IMR-90 (cell line): ENCODE results near the gene RAD51B. TPM values are rescaled to one million over a fixed set of nuclear protein-coding genes. Genes with fewer than 3 reads are reported as not detected.
A peak's percentile ranks its signal among the peaks of the same experiment; 100 is the strongest.

Experiments used
- ATAC-seq: fragments of 200-7000 bp; cut with Tn5 transposase; 2 replicates; pipeline ENCODE4 v1.9.1; 2020; ENCODE audit warnings: low read depth, mild to moderate bottlenecking, moderate library complexity
- BruUV-seq: library from RNA; stranded (reverse); fragments of 400-500 nt; replicated peaks from 2 replicates; lab custom pipeline; 2021; lab: Mats Ljungman, UMichigan
- CTCF ChIA-PET: fragments of 300-600 bp; formaldehyde crosslinking; extraction: SDS; loops from one replicate; lab custom pipeline; 2021; ENCODE audit warnings: antibody characterized with exemption; lab: Yijun Ruan, JAX
- POLR2A ChIA-PET: fragments of 300-600 bp; sonication (Branson Sonifier 250); formaldehyde crosslinking; loops from one replicate; lab custom pipeline; 2022; ENCODE audit warnings: antibody characterized with exemption; ENCODE audit not compliant: unreplicated experiment; lab: Charles Lee
- DNase-seq: peaks from one replicate; pipeline ENCODE4 v3.0.0; 2013
- H2AFZ ChIP-seq: replicated peaks from 2 replicates; pipeline ENCODE3; 2013; ENCODE audit warnings: low read length, mild to moderate bottlenecking; ENCODE audit not compliant: poor library complexity
- H2AK5ac ChIP-seq: 2 replicates; pipeline ENCODE4 v1.6.1; 2013; ENCODE audit warnings: low read depth, low read length, inconsistent platforms
- H2AK9ac ChIP-seq: replicated peaks from 2 replicates; pipeline ENCODE3; 2013; ENCODE audit warnings: mild to moderate bottlenecking, low read depth, low read length, moderate library complexity; ENCODE audit not compliant: poor library complexity
- H2BK120ac ChIP-seq: 2 replicates; pipeline ENCODE4 v1.6.1; 2013; ENCODE audit warnings: low read depth, low read length, inconsistent platforms
- H2BK15ac ChIP-seq: 3 replicates; pipeline ENCODE4 v1.6.1; 2013; ENCODE audit warnings: low read depth, low read length, inconsistent platforms
- H2BK20ac ChIP-seq: 2 replicates; pipeline ENCODE4 v1.6.1; 2013; ENCODE audit warnings: low read depth, mild to moderate bottlenecking, inconsistent platforms, low read length, moderate library complexity
- H2BK5ac ChIP-seq: 2 replicates; pipeline ENCODE4 v1.6.1; 2013; ENCODE audit warnings: mild to moderate bottlenecking, low read depth, low read length, inconsistent platforms; ENCODE audit not compliant: poor library complexity, severe bottlenecking
- H3K14ac ChIP-seq: replicated peaks from 2 replicates; pipeline ENCODE4 v1.6.1; 2013; ENCODE audit warnings: low read depth, low read length, inconsistent platforms
- H3K18ac ChIP-seq: 2 replicates; pipeline ENCODE4 v1.6.1; 2013; ENCODE audit warnings: low read depth, low read length, control low read depth
- H3K23ac ChIP-seq: 2 replicates; pipeline ENCODE4 v1.6.1; 2013; ENCODE audit warnings: low read depth, low read length, inconsistent platforms
- H3K27ac ChIP-seq: 2 replicates; pipeline ENCODE4 v1.5.1; 2013; ENCODE audit warnings: mild to moderate bottlenecking, control low read depth, low read length; ENCODE audit not compliant: insufficient read depth
- H3K27me3 ChIP-seq: 2 replicates; pipeline ENCODE4 v1.6.1; 2013; ENCODE audit warnings: low read length; ENCODE audit not compliant: control insufficient read depth, insufficient read depth
- H3K36me3 ChIP-seq: 2 replicates; pipeline ENCODE4 v1.6.1; 2013; ENCODE audit warnings: low read length, mixed read lengths; ENCODE audit not compliant: control insufficient read depth, insufficient read depth
- H3K4ac ChIP-seq: 2 replicates; pipeline ENCODE4 v1.6.1; 2013; ENCODE audit warnings: low read depth, low read length, inconsistent platforms
- H3K4me1 ChIP-seq: 2 replicates; pipeline ENCODE4 v1.6.1; 2013; ENCODE audit warnings: low read length, mixed read lengths; ENCODE audit not compliant: control insufficient read depth, insufficient read depth
- H3K4me2 ChIP-seq: 2 replicates; pipeline ENCODE4 v1.6.1; 2013; ENCODE audit warnings: low read depth, mild to moderate bottlenecking, control low read depth, low read length, moderate library complexity
- H3K4me3 ChIP-seq: 2 replicates; pipeline ENCODE4 v1.5.1; 2013; ENCODE audit warnings: low read depth, mild to moderate bottlenecking, control low read depth, low read length, moderate library complexity; ENCODE audit not compliant: insufficient read depth
- H3K56ac ChIP-seq: 2 replicates; pipeline ENCODE4 v1.6.1; 2013; ENCODE audit warnings: low read length, inconsistent platforms; ENCODE audit not compliant: insufficient read depth; ENCODE audit errors: extremely low read depth
- H3K79me1 ChIP-seq, 2 experiments: 2 replicates each; pipeline ENCODE4 v1.6.1; 2013; ENCODE audit warnings: low read length in 2 of 2, inconsistent platforms in 1 of 2, low read depth in 1 of 2
- H3K9ac ChIP-seq: 2 replicates; pipeline ENCODE4 v1.6.1; 2013; ENCODE audit warnings: low read depth, low read length, control low read depth
- H3K9me1 ChIP-seq: 2 replicates; pipeline ENCODE4 v1.6.1; 2013; ENCODE audit warnings: low read length, inconsistent platforms; ENCODE audit not compliant: insufficient read depth
- H3K9me3 ChIP-seq: 2 replicates; pipeline ENCODE4 v1.6.1; 2013; ENCODE audit warnings: low read length; ENCODE audit not compliant: control insufficient read depth, insufficient read depth
- H4K20me1 ChIP-seq: 2 replicates; pipeline ENCODE4 v1.6.1; 2013; ENCODE audit warnings: low read length, inconsistent platforms; ENCODE audit not compliant: insufficient read depth
- H4K5ac ChIP-seq: 2 replicates; pipeline ENCODE4 v1.6.1; 2013; ENCODE audit warnings: mild to moderate bottlenecking, low read depth, low read length, control low read depth
- H4K8ac ChIP-seq, 2 experiments: 2 replicates each; pipeline ENCODE4 v1.6.1; 2013; ENCODE audit warnings: low read depth in 2 of 2, low read length in 2 of 2, control low read depth in 1 of 2, inconsistent platforms in 1 of 2
- H4K91ac ChIP-seq: 2 replicates; pipeline ENCODE4 v1.6.1; 2013; ENCODE audit warnings: low read depth, low read length, inconsistent platforms; ENCODE audit not compliant: insufficient read depth
- CEBPB ChIP-seq: IDR thresholded peaks from 2 replicates; pipeline ENCODE4 v1.6.1; 2012; ENCODE audit warnings: low read depth, low read length, improper control_type of control experiment
- CHD1 ChIP-seq: IDR thresholded peaks from 2 replicates; pipeline ENCODE4 v1.6.1; 2012; ENCODE audit warnings: low read depth, low read length, improper control_type of control experiment
- ELK1 ChIP-seq: fragments of 150-350 bp; IDR thresholded peaks from 2 replicates; pipeline ENCODE4 v1.6.1; 2016; ENCODE audit warnings: low read depth, mild to moderate bottlenecking, low read length, moderate library complexity, borderline replicate concordance
- FOS ChIP-seq: fragments of 150-350 bp; IDR thresholded peaks from 2 replicates; pipeline ENCODE4 v1.6.1; 2016; ENCODE audit warnings: low read depth, low read length
- MAZ ChIP-seq: IDR thresholded peaks from 2 replicates; pipeline ENCODE4 v1.6.1; 2012; ENCODE audit warnings: low read depth, mild to moderate bottlenecking, low read length, improper control_type of control experiment, moderate library complexity, borderline replicate concordance
- RAD21 ChIP-seq: IDR thresholded peaks from 2 replicates; pipeline ENCODE4 v1.6.1; 2012; ENCODE audit warnings: low read length, improper control_type of control experiment
- RFX5 ChIP-seq: IDR thresholded peaks from 2 replicates; pipeline ENCODE4 v1.8.0; 2012; ENCODE audit warnings: low read depth, mild to moderate bottlenecking, low read length, moderate library complexity
- SMC3 ChIP-seq: fragments of 150-350 bp; IDR thresholded peaks from 2 replicates; pipeline ENCODE4 v1.6.1; 2016; ENCODE audit warnings: low read depth, mild to moderate bottlenecking, antibody characterized with exemption, low read length, moderate library complexity
- USF2 ChIP-seq: fragments of 150-350 bp; IDR thresholded peaks from 2 replicates; pipeline ENCODE4 v1.6.1; 2017; ENCODE audit warnings: mild to moderate bottlenecking, antibody characterized with exemption, low read length, low read depth
- WGBS, 2 experiments: methylation state at CpG; one replicate each; pipeline versions ENCODE4 v1.1.5 to v1.1.7; 2013; ENCODE audit warnings: missing lambda C conversion rate in 2 of 2; ENCODE audit not compliant: insufficient read length in 1 of 2; ENCODE audit errors: extremely low coverage in 2 of 2; 5-methylcytosine and 5-hydroxymethylcytosine counted together
- dilution Hi-C: fragments of 300-500 bp; cut with HindIII; formaldehyde crosslinking; loops from one replicate; pipeline ENCODE4 v1.14.3; 2018; ENCODE audit warnings: low sequenced_read_pairs; ENCODE audit not compliant: unreplicated experiment
- in situ Hi-C: fragments of 300-500 bp; cut with MboI; formaldehyde crosslinking; loops from 3 replicates; pipeline ENCODE4 v1.14.3; 2019; ENCODE audit warnings: low sequenced_read_pairs, inconsistent platforms, mixed read lengths
- intact Hi-C: fragments of 100-400 bp; cut with micrococcal nuclease; formaldehyde crosslinking; loops from 2 replicates; pipeline ENCODE4 v1.10.0; 2022
- polyA plus RNA-seq, 3 experiments: library from polyadenylated mRNA; depleted of rRNA; stranded (reverse); fragments of >200 nt; gene quantifications; 2 replicates each; pipeline ENCODE4 v1.2.3, GENCODE V29; 2012; ENCODE audit warnings: low replicate concordance in 1 of 3
- total RNA-seq: library from RNA; depleted of rRNA; stranded (reverse); fragments of >200 nt; gene quantifications from 2 replicates; pipeline ENCODE4 v1.2.3, GENCODE V29; 2012

Gene RAD51B
- total and polyA plus RNA-seq, 2 of the 4 experiments (the other 2 are of a cell fraction): 5.1 to 18.8 TPM

- Histone ChIP-seq H2BK5ac (no peak overlapping the region), H3K4me2 (no peak overlapping the region), H3K56ac (no peak overlapping the region), H3K4me3 (no peak overlapping the region), H3K9me1 (no peaks in the 10 kb centered on the region), H2AFZ (peak overlapping the region; percentile 32), H3K9ac (no peak overlapping the region), H3K9me3 (no peaks in the 10 kb centered on the region), H3K23ac (no peak overlapping the region), H2BK15ac (no peak overlapping the region), H3K4me1 (no peaks in the 10 kb centered on the region), H4K91ac (no peak overlapping the region), H3K18ac (no peak overlapping the region), H3K79me1 (no peaks in the 10 kb centered on the region), H4K20me1 (no peaks in the 10 kb centered on the region), H2BK120ac (no peak overlapping the region), H3K27me3 (no peaks in the 10 kb centered on the region), H4K8ac (no peak overlapping the region), H3K36me3 (no peaks in the 10 kb centered on the region), H4K5ac (no peak overlapping the region), H3K4ac (no peak overlapping the region), H3K27ac (no peak overlapping the region), H3K14ac (no peak overlapping the region), H2AK5ac (no peak overlapping the region), H2AK9ac (no peak overlapping the region), H2BK20ac (no peak overlapping the region)
- dilution Hi-C loops (no loop called here), intact Hi-C loops (no loop called here), in situ Hi-C loops (no loop called here)
- no peak for ATAC-seq
- ChIA-PET POLR2A (no interaction called here), CTCF (no interaction called here)
- DNase-seq: no peak
- no peak for TF ChIP-seq MAZ
- no peak for TF ChIP-seq ELK1
- TF ChIP-seq CHD1: no peak
- TF ChIP-seq FOS: no peak
- TF ChIP-seq USF2: no peak
- TF ChIP-seq CEBPB: no peak
- no peak for TF ChIP-seq SMC3
- no peak for TF ChIP-seq RAD21
- TF ChIP-seq RFX5: no peak
- 92% methylated on average over 3 of the region's 6 CpGs; no CpG with 5 or more reads in 1 of the 2 experiments for WGBS, 2 experiments
- BruUV-seq: no TSS peak
These were observed 607.3 kb downstream of the RAD51B start for GRCh38 chr14:68426661-68427549.
